Measurements from ENCODE around the gene TENM4. TPM values are rescaled to one million over a fixed set of nuclear protein-coding genes. Genes with fewer than 3 reads are reported as not detected.

Gene TENM4
- total and polyA plus RNA-seq, 2 of the 8 experiments (the other 6 are each of a cell fraction or from before 2014, with no cell fraction given): 3.5 to 7.2 TPM

DNA sequence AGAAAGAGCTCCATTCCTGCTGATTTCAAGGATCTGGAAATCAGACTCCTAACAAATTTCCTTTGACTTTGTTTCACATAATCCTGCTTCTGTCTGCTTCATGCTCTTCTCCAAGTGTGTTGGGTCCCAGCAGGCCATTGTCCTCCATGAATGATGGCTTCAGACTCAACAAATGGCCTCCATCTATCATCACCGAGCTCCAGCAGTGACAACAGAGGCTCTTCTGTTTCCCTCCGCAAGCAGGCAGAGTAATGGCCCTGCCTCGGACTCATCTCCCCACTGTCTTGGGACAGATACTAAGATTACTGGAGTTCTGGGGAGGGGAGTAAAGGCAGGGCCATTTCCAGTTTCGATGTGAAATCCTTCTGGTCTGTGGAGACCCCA lies 127.3 kb downstream of the TENM4 start:
- DNase-seq (ENCODE audit: low read depth in 1 of 2, low spot score in 2 of 2): no peak
- Histone ChIP-seq H3K4me1 (replicated peaks in 1 of 4; ENCODE audit: control insufficient read depth in 3 of 4, insufficient read depth in 4 of 4, low read length in 3 of 4) (no peaks in the 10 kb centered on the region), H3K27ac (ENCODE audit: low read depth, low read length) (no peak overlapping the region), H2BK120ac (replicated peaks; ENCODE audit: low read depth, low read length) (no peak overlapping the region), H3K79me2 (ENCODE audit: control insufficient read depth in 1 of 2, insufficient read depth in 2 of 2, low read length in 2 of 2) (no peaks in the 10 kb centered on the region), H3K4me2 (ENCODE audit: insufficient read depth in 1 of 2, low read depth in 2 of 2, low read length in 2 of 2) (no peak overlapping the region), H3K36me3 (ENCODE audit: control insufficient read depth in 2 of 4, insufficient read depth in 4 of 4, low read length in 3 of 4) (no peaks in the 10 kb centered on the region), H3K18ac (ENCODE audit: extremely low read depth, low read length) (no peak overlapping the region), H4K8ac (ENCODE audit: extremely low read depth, insufficient read depth, low read length) (no peak overlapping the region), H2AK5ac (ENCODE audit: low read depth, low read length) (no peak overlapping the region), H2BK20ac (ENCODE audit: low read length) (no peak overlapping the region), H2BK5ac (ENCODE audit: low read depth, low read length) (no peak overlapping the region), H3K27me3 (replicated peaks in 1 of 4; ENCODE audit: control insufficient read depth in 3 of 4, extremely low read depth in 1 of 4, insufficient read depth in 3 of 4, low read length in 3 of 4) (no peaks in the 10 kb centered on the region), H3K4ac (replicated peaks; ENCODE audit: insufficient read length, low read depth, low read length) (no peak overlapping the region), H2BK12ac (ENCODE audit: low read depth, low read length) (no peak overlapping the region), H3K23me2 (ENCODE audit: low read depth, low read length) (no peaks in the 10 kb centered on the region), H3K4me3 (ENCODE audit: extremely low read depth in 1 of 4, insufficient read depth in 2 of 4, low read depth in 3 of 4, low read length in 4 of 4) (no peak overlapping the region), H4K20me1 (replicated peaks in 1 of 2; ENCODE audit: control insufficient read depth in 1 of 2, insufficient read depth in 2 of 2, low read length in 2 of 2) (peaks cover 0 to 4% of the 10 kb centered on the region in 2 experiments), H3K14ac (ENCODE audit: insufficient read length) (no peak overlapping the region), H3K9me3 (ENCODE audit: insufficient read depth in 2 of 2, low read depth in 1 of 2, low read length in 1 of 2) (no peaks in the 10 kb centered on the region), H3K56ac (replicated peaks; ENCODE audit: insufficient read length, low read depth, low read length) (no peak overlapping the region), H2AFZ (ENCODE audit: low read length) (no peak overlapping the region), H3K79me1 (ENCODE audit: low read depth, low read length) (no peaks in the 10 kb centered on the region), H3K23ac (ENCODE audit: insufficient read length) (no peak overlapping the region), H4K91ac (replicated peaks; ENCODE audit: insufficient read length, low read length) (no peak overlapping the region), H2BK15ac (ENCODE audit: low read length) (no peak overlapping the region), H4K5ac (ENCODE audit: insufficient read length, low read depth, low read length) (no peak overlapping the region), H3K9ac (replicated peaks in 1 of 4; ENCODE audit: extremely low read depth in 1 of 4, low read depth in 3 of 4, low read length in 3 of 4) (no peak overlapping the region)
- 90% methylated on average over 4 of the region's 4 CpGs; no CpG with 5 or more reads in 1 of the 2 experiments for WGBS, 2 experiments (ENCODE audit: extremely low coverage in 1 of 2, insufficient coverage in 1 of 2, insufficient read length in 1 of 2, insufficient replicate concordance in 2 of 2, low coverage in 1 of 2, low lambda C conversion rate in 2 of 2, missing lambda C conversion rate in 1 of 2)
- FAIRE-seq: no peak
- ChIA-PET POLR2A (ENCODE audit: partially characterized antibody) (no interaction called here), CTCF (ENCODE audit: partially characterized antibody) (interaction anchor here (0.7 to 1.2 kb wide), 4 partner anchors 10 to 237 kb away, joined by 3 to 4 read pairs (median 4); no protein-coding TSS in a partner anchor)
- TF ChIP-seq SIRT6 (IDR thresholded peaks at IDR 0.05; ENCODE audit: low read length) (no peak), YY1 (IDR thresholded peaks at IDR 0.05; ENCODE audit: low read depth, low read length) (no peak), POU5F1 (IDR thresholded peaks at IDR 0.05; ENCODE audit: low read depth, low read length) (no peak), JUND (IDR thresholded peaks at IDR 0.05; ENCODE audit: low read length) (no peak), TAF7 (optimal IDR thresholded peaks at IDR 0.05; ENCODE audit: borderline replicate concordance, low read depth, low read length) (no peak), EZH2 (IDR thresholded peaks at IDR 0.05; ENCODE audit: low read depth, low read length, severe bottlenecking) (no peak), RNF2 (IDR thresholded peaks at IDR 0.05; ENCODE audit: borderline replicate concordance, low read depth, low read length, missing control alignments, poor library complexity, severe bottlenecking) (no peak), KDM5A (IDR thresholded peaks at IDR 0.05; ENCODE audit: low read length) (no peak), PHF8 (conservative IDR thresholded peaks at IDR 0.05; ENCODE audit: low read depth, low read length) (no peak), ZNF274 (IDR thresholded peaks at IDR 0.05; ENCODE audit: borderline replicate concordance, extremely low read depth, low read length) (no peak), SUZ12 (IDR thresholded peaks at IDR 0.05; ENCODE audit: low read length) (no peak), SAP30 (IDR thresholded peaks at IDR 0.05; ENCODE audit: insufficient read depth, insufficient replicate concordance, low read length) (no peak)
- TF ChIP-seq, protein P1, sequence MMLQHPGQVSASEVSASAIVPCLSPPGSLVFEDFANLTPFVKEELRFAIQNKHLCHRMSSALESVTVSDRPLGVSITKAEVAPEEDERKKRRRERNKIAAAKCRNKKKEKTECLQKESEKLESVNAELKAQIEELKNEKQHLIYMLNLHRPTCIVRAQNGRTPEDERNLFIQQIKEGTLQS (IDR thresholded peaks at IDR 0.05; ENCODE audit: insufficient read depth, low read depth, low read length): no peak
